GM15510 (cell line): ENCODE data around the gene TXNIP.

Source experiments
- POLR2A ChIP-seq: IDR thresholded peaks from 3 replicates; pipeline ENCODE4 v1.6.1; 2011; ENCODE audit warnings: borderline replicate concordance; ENCODE audit not compliant: insufficient read length; ENCODE audit errors: extremely low read depth

TXNIP gene

DNA sequence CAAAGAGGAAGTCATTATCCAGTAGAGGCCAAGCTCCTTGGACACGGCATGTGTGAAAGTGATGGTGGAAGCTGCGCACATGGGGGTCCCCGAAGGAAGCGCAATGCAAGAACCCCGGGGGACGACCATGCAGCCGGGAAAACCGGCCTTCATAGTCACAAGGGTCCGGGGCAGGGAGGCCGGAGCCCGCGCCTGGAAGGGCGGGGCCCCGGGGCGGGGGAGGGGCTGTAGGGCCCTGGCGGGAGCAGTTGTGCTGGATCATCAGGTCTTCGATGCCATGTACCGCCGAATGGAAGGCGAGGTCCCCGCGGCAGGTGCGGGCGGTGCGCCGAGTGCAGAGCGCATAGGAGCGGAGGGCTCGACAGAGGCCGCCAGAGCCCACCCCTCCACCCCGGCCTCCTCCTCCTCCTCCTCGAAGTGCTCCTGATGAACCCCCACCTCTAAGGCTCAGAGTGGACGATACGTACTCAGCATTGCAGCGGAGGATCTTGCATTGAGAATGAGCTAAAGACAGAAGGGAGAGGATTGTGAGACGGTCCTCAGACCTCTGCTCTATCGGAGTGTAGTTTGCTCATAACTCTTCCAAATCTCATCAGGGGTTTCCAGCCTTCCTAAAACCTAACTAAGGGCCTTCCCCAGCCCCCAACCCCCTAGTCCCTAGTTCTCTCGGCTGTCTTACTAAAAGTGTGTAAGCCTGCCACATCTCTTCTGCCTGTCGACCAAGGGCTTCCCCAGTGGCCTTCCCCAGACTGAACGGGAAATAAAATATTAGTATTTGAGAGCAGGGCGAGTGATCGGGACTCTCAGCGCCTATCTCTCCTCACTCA, 23.1 kb upstream of the TXNIP start:
- no peak for TF ChIP-seq POLR2A

DNA sequence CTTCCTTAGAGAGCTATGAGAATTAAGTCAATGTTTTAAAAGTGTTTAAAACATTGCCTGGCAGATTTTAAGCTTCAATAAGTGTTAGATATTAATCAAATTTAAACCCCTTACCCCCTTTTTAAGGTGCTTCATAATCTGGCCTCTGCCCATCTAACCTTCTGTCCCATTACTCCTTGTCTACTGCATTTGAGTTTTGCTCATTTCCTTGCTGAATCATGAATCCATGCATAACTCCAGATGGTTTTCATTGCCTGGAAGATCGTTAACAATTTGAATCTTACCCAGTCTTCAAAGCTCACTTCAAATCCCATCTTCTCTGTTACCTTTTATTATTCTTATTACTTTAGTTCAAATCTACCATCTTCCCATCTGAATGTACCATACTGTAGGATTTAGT, 20.5 kb upstream of the TXNIP start:
- TF ChIP-seq POLR2A: no peak

DNA sequence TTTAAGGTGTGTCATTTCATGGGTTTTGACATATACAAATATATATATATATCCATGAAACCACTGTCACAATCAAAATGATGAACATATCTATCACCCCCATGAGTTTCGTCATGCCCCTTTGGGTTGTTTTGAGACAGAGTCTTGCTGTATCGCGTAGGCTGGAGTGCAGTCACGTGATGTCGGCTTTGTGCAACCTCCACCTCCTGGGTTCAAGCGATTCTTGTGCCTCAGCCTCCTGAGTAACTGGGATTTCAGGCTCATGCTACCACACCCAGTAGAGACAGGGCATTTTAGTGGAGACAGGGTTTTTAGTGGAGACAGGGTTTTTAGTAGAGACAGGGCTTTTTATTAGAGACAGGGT, 17.2 kb upstream of the TXNIP start:
- TF ChIP-seq POLR2A: no peak

DNA sequence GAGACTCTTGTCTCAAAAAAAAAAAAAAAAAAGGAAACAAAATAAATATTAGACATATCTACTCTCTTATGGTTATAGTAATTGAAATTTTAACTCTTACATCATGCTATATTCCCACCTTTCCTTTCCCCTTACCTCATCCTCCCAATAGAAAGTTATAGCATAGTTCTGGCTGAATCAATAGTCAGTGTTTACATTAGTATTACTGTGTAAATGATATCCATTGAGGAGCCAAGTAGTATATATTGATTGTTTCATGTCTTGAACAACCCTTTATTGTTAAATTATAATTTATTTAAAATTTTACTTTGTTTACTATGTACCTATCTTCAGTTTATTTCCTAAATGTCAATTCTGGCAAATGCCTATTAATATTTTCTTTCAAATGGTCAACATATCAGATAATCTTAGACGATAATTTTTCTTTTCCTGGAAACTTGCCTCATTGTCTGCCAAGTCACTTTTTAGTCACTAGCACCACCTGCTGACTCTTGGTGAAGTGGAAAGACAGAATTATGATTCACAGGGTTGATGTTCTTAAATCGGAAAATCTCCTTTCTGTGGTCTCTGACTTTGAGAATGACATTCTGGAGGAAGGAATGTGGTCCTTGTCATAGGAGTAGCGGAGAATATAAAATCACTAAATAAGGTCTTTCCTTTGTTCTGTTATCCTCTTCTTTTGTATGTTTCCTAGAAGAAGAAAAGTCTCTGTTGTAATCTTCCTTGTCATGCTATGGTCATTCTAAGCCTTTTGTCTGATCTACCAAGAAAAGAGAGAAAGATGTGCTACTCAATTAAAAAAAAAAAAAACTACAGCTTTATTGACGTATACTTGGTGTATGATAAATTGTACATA, 16.6 kb upstream of the TXNIP start:
- TF ChIP-seq POLR2A: no peak

DNA sequence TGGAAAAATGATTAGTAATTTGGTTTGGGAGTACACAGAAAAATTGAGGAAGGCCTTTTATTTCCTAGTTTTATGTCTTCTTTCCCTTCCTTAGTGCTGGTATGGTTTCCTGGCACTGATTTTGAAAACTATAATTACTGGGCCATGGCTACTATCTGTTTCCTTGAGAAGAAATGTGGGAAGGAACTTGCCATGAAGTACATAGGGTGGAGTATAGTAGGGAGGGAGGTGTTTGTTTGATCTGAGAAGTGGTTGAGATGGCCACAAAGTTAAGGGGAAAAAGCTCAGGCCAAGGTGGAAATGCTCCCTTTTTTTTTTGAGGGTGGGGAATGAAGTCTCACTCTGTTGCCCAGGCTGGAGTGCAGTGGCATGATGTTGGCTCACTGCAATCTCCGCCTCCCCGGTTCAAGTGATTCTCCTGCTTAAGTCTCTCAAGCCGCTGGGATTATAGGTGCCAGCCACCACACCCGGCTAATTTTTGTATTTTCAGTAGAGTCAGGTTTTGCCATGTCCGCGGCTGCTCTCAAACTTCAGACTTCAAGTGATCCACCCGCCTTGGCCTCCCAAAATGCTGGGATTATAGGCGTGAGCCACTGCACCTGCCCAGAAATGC, 13.9 kb upstream of the TXNIP start:
- TF ChIP-seq POLR2A: no peak

DNA sequence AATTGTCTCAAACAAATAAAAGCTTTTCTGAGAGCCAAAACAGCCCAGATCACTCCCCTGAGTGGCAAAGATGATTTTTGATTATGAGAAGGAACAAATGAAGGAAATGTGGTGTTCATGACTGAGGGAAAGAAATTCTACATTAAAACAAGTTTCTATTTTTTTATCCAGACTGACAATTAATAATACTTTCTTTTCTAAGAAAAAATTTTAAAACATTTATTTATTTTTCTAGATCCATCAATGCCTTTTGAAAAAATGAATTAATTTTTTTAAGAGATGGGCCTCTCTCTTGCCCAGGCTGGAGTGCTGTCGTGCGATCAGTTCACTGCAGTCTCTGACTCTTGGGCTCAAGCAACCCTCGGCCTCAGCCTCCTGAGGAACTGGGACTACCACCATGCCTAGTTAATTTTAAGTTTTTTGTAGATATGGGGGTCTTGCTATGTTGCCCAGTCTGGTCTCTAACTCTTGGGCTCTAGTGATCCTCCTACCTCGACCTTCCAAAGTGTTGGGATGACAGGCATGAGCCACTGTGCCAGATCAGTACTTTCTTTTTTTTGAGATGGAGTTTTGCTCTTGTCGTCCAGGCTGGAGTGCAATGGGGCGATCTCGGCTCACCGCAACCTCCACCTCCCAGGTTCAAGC, 11.2 kb upstream of the TXNIP start:
- TF ChIP-seq POLR2A: no peak

DNA sequence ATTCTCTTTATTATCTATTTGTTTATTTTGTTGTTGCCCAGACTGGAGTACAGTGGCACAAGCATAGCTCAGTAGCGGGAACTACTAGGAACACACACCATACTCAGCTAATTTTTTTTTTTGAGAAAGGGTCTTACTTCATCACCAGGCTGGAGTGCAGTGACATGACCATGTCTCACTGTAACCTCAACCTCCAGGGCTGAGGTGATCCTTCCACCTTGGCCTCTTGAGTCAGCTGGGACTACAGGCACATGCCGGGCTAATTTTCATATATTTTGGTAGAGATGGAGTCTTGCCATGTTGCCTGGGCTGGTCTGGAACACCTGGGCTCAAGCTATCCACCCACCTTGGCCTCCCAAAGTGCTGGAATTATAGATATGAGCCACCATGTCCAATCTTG, 5.3 kb upstream of the TXNIP start:
- TF ChIP-seq POLR2A: no peak

DNA sequence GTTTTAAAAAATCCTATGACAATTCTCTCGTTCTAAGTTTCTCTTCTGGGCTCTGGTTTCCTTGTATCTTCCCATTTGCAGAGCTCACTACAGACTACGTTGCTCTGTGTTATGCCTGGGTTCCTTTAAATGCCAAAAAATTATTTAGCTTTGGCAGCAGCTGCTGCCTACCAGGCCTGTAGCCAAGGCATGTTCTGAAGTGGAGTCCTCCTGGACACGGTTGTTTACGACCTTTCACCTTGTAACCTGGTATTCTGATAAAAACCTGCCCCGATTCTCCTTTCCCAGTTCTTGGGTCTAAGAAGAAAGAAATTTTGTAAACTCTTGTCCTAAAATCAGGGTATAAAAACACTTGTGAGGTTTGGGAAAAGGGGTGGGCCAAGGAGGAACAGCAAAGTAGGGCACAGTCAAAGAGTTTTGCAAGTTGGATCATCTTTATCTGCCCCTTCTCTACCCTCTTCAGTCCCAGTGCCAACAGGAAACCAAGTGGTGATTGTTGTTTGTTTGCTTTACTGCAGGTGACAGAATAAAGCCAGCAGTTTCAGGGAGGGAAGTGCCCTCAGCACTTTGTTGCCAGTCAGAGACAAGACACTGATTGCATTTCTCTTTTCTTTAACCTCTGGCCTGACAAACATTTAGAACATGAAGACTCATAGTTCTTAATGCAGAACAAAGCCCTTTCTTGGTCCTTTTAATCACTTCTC, 3.1 kb upstream of the TXNIP start:
- TF ChIP-seq POLR2A: no peak

DNA sequence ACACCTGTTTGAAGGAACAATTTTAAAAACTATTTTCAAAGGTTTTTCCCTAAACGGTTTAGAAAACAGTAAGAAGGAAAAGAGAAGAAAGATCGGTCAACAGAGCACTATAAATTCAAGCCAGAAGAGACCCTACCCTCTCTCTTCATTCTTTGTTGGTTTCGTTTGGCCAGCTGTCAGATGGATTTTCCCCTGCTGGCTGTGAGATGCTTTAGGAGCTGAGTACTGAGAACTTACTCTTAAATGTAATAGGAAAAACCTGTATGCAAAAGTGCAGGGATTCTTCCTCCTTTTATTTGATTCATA, 1.3 kb upstream of the TXNIP start:
- TF ChIP-seq POLR2A: no peak

DNA sequence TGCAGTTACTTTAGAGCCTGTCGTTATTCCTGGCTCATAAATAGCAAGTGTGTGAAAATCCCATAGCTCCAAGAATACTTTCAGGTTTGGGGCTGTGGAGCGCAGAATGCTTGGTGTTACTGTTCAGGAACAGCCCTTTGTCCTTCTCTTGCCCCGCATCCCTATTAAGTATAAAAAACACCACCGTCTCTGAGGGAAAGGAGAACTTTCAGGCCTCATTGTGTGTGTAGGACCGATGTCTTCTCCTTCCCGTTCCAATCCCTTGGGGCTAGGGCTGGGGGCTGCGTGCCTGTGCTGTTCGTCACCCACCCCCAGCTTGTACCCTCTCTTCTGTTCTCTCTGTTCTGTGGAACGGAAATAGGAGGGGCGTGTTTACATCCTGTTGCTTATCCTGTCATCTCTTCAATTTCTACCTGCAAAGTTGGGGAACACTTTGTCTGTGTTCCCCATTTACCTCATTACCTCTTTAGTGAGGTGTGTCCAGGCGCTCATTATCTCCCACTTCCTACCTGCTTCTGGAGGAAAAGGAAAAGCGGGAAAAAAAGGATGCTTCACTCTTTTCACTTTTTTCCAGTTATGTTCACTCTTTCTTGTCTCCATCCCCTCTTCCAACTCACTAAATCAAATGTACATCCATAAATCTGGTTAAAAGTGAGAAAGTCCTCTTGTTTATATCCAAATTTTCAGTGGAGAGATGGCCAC, 788 bp upstream of the TXNIP start:
- TF ChIP-seq POLR2A: peak; percentile 49

DNA sequence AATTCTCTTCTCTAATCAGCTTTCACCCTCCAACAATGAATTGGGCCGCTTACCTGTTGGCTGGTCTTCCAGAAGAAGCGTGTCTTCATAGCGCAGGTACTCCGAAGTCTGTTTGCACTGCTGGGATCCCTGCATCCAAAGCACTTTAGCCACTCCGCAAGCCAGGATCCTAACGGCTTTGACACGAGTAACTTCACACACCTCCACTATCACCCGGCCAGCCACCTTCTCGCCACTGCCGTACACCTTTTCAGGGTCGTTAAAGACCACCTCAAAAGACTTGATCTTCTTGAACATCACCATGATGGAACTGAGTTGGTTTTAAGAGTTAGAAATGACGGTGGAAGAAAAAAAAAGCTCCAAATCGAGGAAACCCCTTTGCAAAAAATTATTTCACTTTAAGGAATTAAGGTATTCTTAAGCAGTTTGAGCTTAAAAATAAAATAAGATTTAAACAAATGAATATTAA, 381 bp downstream of the TXNIP start:
- no peak for TF ChIP-seq POLR2A

DNA sequence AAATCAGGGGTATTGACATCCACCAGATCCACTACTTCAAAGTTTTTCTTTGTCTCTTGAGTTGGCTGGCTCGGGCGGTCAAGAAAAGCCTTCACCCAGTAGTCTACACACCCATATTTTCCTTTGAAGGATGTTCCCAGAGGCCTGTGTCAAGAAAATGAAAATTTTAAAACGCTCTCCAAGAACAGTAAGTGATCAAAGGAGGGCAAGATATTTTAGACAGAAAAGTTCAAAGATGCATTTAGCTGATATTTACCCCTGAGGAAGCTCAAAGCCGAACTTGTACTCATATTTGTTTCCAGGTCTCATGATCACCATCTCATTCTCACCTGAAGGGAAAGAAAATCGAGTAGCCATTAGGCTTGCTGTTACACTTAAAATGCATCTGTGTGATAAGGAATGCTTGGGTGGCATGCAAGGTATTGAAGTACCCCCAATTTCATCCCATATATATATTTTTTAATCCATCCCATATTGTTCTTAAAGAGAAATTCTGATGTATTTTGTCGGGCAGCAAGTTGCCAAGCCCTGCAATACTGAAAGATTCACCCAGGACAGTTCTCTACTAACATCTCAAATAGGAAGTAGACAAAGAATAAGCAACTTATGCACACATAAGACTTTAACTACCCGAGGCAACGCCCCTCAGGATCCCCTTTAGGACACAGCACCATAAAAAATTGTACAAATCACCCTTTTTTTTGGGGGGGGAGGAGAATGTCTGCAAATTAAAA, 1.1 kb downstream of the TXNIP start:
- TF ChIP-seq POLR2A: no peak

DNA sequence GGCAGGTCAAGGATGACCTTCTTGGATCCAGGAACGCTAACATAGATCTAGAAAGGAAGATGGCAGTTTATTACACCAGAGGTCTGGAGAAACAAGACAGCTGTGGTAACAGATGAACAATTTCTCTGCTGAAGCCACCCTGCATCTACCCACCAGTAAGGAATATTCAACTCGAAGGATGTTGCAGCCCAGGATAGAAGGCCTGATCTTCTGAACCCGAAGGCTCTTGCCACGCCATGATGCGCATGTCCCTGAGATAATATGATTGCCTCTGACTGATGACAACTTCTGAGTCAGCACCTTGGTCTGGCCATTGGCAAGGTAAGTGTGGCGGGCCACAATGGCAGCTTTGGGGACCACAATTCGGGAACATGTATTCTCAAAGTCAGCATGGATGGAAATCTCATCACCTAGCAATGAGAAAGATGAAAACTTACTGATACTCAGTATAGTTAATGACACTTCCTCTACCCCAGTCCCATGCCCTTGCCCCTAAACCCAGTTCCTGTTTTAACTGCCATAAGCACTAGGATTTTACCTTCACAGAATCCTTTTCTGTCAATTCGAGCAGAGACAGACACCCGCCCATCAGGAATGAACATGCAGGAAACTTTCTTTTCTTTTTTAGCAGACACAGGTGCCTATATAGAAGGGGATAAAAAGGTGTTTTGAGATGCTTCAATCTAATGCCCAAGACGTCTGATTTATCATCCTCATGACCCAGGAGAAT, 1.8 kb downstream of the TXNIP start:
- TF ChIP-seq POLR2A: no peak

DNA sequence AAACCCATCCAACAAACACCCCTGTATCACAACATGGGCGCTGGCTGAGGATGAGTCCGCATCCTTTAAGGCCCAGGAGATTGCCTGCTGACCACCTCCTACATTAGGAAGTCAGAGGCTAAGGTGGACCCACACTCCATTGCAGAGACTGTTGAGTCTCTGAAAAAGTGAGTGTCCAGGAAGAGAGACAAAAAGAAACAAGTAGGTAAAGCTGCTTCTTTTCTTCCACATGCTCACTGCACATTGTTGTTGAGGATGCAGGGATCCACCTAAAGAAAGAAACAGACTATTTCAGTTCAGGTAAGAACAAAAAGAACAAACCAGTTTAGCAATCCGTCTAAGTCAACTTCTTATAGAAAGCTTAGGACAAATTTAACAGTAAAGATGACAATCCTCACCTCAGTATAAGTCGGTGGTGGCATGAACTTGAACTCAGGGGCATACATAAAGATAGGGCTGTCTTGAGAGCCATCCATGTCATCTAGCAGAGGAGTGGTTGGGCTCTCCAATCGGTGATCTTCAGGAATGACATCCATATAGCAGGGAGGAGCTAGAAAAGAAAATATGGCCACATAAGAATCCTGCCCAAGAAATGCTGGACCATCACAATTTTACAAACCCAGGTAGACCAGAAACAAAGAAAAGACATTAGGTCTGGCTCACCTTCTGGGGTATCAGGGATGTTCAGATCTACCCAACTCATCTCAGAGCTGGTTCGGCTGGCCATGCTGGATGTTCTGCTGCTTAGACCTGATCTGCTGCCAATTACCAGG, 2.6 kb downstream of the TXNIP start:
- TF ChIP-seq POLR2A: no peak
